WTC11 (cell line): ENCODE data around the gene YBX2. TPM values are rescaled to one million over a fixed set of nuclear protein-coding genes. Genes with fewer than 3 reads are reported as not detected.

Experiments used
- ATAC-seq: fragments of 200-7000 bp; cut with Tn5 transposase; 2 replicates; pipeline ENCODE4 v1.10.0; 2021; ENCODE audit warnings: mild to moderate bottlenecking, moderate library complexity
- CTCF ChIA-PET: fragments of 300-600 bp; sonication (Branson Sonifier 250); formaldehyde crosslinking; loops from one replicate; lab custom pipeline; 2021; ENCODE audit warnings: antibody characterized with exemption; lab: Charles Lee
- POLR2A ChIA-PET: fragments of 350-600 bp; sonication (Branson Sonifier 250); formaldehyde crosslinking; loops from one replicate; lab custom pipeline; 2021; ENCODE audit warnings: antibody characterized with exemption; lab: Charles Lee
- DNase-seq: peaks from one replicate; pipeline ENCODE4 v3.0.0; 2021; ENCODE audit warnings: low spot score
- H3K27ac Mint-ChIP-seq: 2 replicates; pipeline ENCODE4 v1.8.0; 2021; ENCODE audit warnings: mixed read lengths
- H3K27me3 Mint-ChIP-seq: 2 replicates; pipeline ENCODE4 v1.8.0; 2021; ENCODE audit warnings: low read depth, mild to moderate bottlenecking, moderate library complexity, mixed read lengths
- H3K36me3 Mint-ChIP-seq: 2 replicates; pipeline ENCODE4 v1.8.0; 2021; ENCODE audit warnings: mixed read lengths
- H3K4me1 Mint-ChIP-seq: 2 replicates; pipeline ENCODE4 v1.8.0; 2022; ENCODE audit warnings: mixed read lengths
- H3K4me3 Mint-ChIP-seq: 2 replicates; pipeline ENCODE4 v1.8.0; 2021; ENCODE audit warnings: mild to moderate bottlenecking, moderate library complexity, mixed read lengths
- H3K9me3 Mint-ChIP-seq: 2 replicates; pipeline ENCODE4 v1.8.0; 2021; ENCODE audit warnings: mixed read lengths
- AFF4 ChIP-seq: sonication (generic); formaldehyde crosslinking; IDR thresholded peaks from 2 replicates; pipeline ENCODE4 v1.8.1; 2023; ENCODE audit warnings: mild to moderate bottlenecking, missing genetic modification reagents, borderline replicate concordance
- AR ChIP-seq: fragments of 250-450 bp; sonication (Bioruptor Pico); IDR thresholded peaks from 2 replicates; pipeline ENCODE4 v1.9.0; 2021; ENCODE audit warnings: mild to moderate bottlenecking
- CBFB ChIP-seq: sonication (generic); formaldehyde crosslinking; IDR thresholded peaks from 2 replicates; pipeline ENCODE4 v1.8.1; 2022; ENCODE audit warnings: mild to moderate bottlenecking, low read depth, missing genetic modification reagents
- CDX4 ChIP-seq: fragments of 250-450 bp; sonication (Bioruptor Pico); IDR thresholded peaks from 2 replicates; pipeline ENCODE4 v1.9.0; 2021; ENCODE audit warnings: moderate library complexity, mild to moderate bottlenecking, inconsistent platforms, borderline replicate concordance
- E2F5 ChIP-seq: sonication (generic); formaldehyde crosslinking; IDR thresholded peaks from 2 replicates; pipeline ENCODE4 v1.8.1; 2022; ENCODE audit warnings: mild to moderate bottlenecking, moderate library complexity, missing genetic modification reagents
- EMX1 ChIP-seq: fragments of 250-450 bp; sonication (Bioruptor Pico); IDR thresholded peaks from 2 replicates; pipeline ENCODE4 v1.8.0; 2021; ENCODE audit warnings: mild to moderate bottlenecking
- ESRRA ChIP-seq: sonication (generic); formaldehyde crosslinking; IDR thresholded peaks from 2 replicates; pipeline ENCODE4 v1.8.1; 2022; ENCODE audit warnings: mild to moderate bottlenecking, missing genetic modification reagents, borderline replicate concordance
- ETV6 ChIP-seq: sonication (generic); formaldehyde crosslinking; IDR thresholded peaks from 2 replicates; pipeline ENCODE4 v1.8.1; 2022; ENCODE audit warnings: mild to moderate bottlenecking, missing genetic modification reagents
- FOXJ3 ChIP-seq: sonication (generic); formaldehyde crosslinking; IDR thresholded peaks from 2 replicates; pipeline ENCODE4 v1.9.0; 2021; ENCODE audit warnings: missing genetic modification reagents, mild to moderate bottlenecking, borderline replicate concordance
- HMGA2 ChIP-seq: fragments of 250-450 bp; sonication (Bioruptor Pico); IDR thresholded peaks from 2 replicates; pipeline ENCODE4 v1.4.0; 2021; ENCODE audit warnings: mild to moderate bottlenecking, moderate library complexity
- HMGXB4 ChIP-seq: sonication (generic); formaldehyde crosslinking; IDR thresholded peaks from 2 replicates; pipeline ENCODE4 v1.8.1; 2023; ENCODE audit warnings: mild to moderate bottlenecking, moderate library complexity, missing genetic modification reagents
- JUN ChIP-seq: sonication (generic); formaldehyde crosslinking; IDR thresholded peaks from 2 replicates; pipeline ENCODE4 v1.8.0; 2023; ENCODE audit warnings: mild to moderate bottlenecking, missing genetic modification reagents
- PRDM15 ChIP-seq: sonication (generic); formaldehyde crosslinking; IDR thresholded peaks from 2 replicates; pipeline ENCODE4 v1.8.0; 2022; ENCODE audit warnings: missing genetic modification reagents
- PRRX2 ChIP-seq: fragments of 250-450 bp; sonication (Bioruptor Pico); IDR thresholded peaks from 2 replicates; pipeline ENCODE4 v1.8.0; 2021; ENCODE audit warnings: mild to moderate bottlenecking
- ZMAT4 ChIP-seq: fragments of 250-450 bp; sonication (Bioruptor Pico); IDR thresholded peaks from 2 replicates; pipeline ENCODE4 v1.9.0; 2021; ENCODE audit warnings: mild to moderate bottlenecking
- ZNF121 ChIP-seq: sonication (generic); formaldehyde crosslinking; IDR thresholded peaks from 2 replicates; pipeline ENCODE4 v1.8.0; 2023; ENCODE audit warnings: missing genetic modification reagents
- ZNF219 ChIP-seq: sonication (generic); formaldehyde crosslinking; IDR thresholded peaks from 2 replicates; pipeline ENCODE4 v1.8.0; 2023; ENCODE audit warnings: missing genetic modification reagents, mild to moderate bottlenecking, borderline replicate concordance
- ZNF423 ChIP-seq: fragments of 250-450 bp; sonication (Bioruptor Pico); IDR thresholded peaks from 2 replicates; pipeline ENCODE4 v2.1.2; 2022; ENCODE audit warnings: mild to moderate bottlenecking, moderate library complexity
- total RNA-seq: library from RNA; stranded (reverse); gene quantifications from 3 replicates; pipeline ENCODE4 v1.2.3, GENCODE V29; 2021

YBX2 gene
- total RNA-seq, 1 experiment from 2014 or later: 26.8 TPM

GRCh38 chr17:7262192-7262934, 32.1 kb downstream of the YBX2 start, which contains the start of gene CLDN7 (continued):
- TF ChIP-seq ETV6 (CRISPR knock-in tag): 0 out of 2 replicates have a peak, but pooled peaks have one; percentile 32
- 0 out of 2 replicates have a peak, but pooled peaks have one; percentile 35 for TF ChIP-seq HMGXB4 (CRISPR knock-in tag)
- peak; percentile 47; the same call in 1 of the 2 replicates for TF ChIP-seq JUN (CRISPR knock-in tag)

GRCh38 chr17:7261379-7262191, 32.9 kb downstream of the YBX2 start:
- Mint-ChIP-seq H3K9me3 (no peaks in the 10 kb centered on the region), H3K27me3 (no peaks in the 10 kb centered on the region), H3K4me1 (peaks cover 23% of the 10 kb centered on the region), H3K4me3 (peak overlapping the region; percentile 98), H3K36me3 (peaks cover 9% of the 10 kb centered on the region), H3K27ac (peak overlapping the region; percentile 99)
- CTCF ChIA-PET: interaction anchor here (1.1 to 1.4 kb wide), 2 partner anchors 13 to 19 kb away, joined by 3 to 4 read pairs; no protein-coding TSS in a partner anchor
- POLR2A ChIA-PET: interaction anchor here (1.0 kb wide), 2 partner anchors 10 to 19 kb away, joined by 5 to 6 read pairs; partner anchors contain the start of genes CTDNEP1 and GABARAP
- ATAC-seq: no peak
- peak; percentile 27 for DNase-seq
- TF ChIP-seq ZNF121 (CRISPR knock-in tag) (no peak), FOXJ3 (CRISPR knock-in tag) (no peak), AFF4 (CRISPR knock-in tag) (no peak), AR (0 out of 2 replicates have a peak, but pooled peaks have one; percentile 16), CBFB (CRISPR knock-in tag) (no peak), ZNF219 (CRISPR knock-in tag) (no peak), PRDM15 (CRISPR knock-in tag) (no peak; the same call in 1 of the 2 replicates), CDX4 (CRISPR knock-in tag) (no peak), PRRX2 (CRISPR knock-in tag) (no peak), HMGA2 (CRISPR knock-in tag) (no peak), ZMAT4 (CRISPR knock-in tag) (no peak), EMX1 (no peak), E2F5 (0 out of 2 replicates have a peak, but pooled peaks have one; percentile 14), ESRRA (CRISPR knock-in tag) (no peak; the same call in none of the 2 replicates), ETV6 (CRISPR knock-in tag) (no peak; the same call in 1 of the 2 replicates), ZNF423 (CRISPR knock-in tag) (no peak)
